GM23338 (cell line): ENCODE data around the gene TRAPPC3L.

ENCODE experiments used
- EZH2 ChIP-seq: fragments of 200-600 bp; sonication (generic); IDR thresholded peaks from one replicate; pipeline ENCODE4 v1.8.0; 2017; ENCODE audit warnings: antibody characterized with exemption, mild to moderate bottlenecking, low read depth; ENCODE audit not compliant: unreplicated experiment
- EZH2phosphoT487 ChIP-seq: fragments of 200-600 bp; sonication (generic); IDR thresholded peaks from one replicate; pipeline ENCODE4 v1.8.1; 2018; ENCODE audit warnings: antibody characterized with exemption; ENCODE audit not compliant: unreplicated experiment
- JUNB ChIP-seq: IDR thresholded peaks from one replicate; pipeline ENCODE4 v1.6.1; 2016; ENCODE audit warnings: antibody characterized with exemption; ENCODE audit not compliant: unreplicated experiment
- POLR2AphosphoS5 ChIP-seq: IDR thresholded peaks from 2 replicates; pipeline ENCODE4 v1.6.1; 2016; ENCODE audit warnings: antibody characterized with exemption, low read depth
- ZNF114 ChIP-seq: fragments of 250-450 bp; sonication (Bioruptor Pico); IDR thresholded peaks from 2 replicates; pipeline ENCODE4 v1.5.0; 2020; ENCODE audit warnings: mild to moderate bottlenecking, moderate library complexity
- ZNF331 ChIP-seq: fragments of 250-450 bp; sonication (Bioruptor Pico); IDR thresholded peaks from 2 replicates; pipeline ENCODE4 v1.5.0; 2020; ENCODE audit warnings: low read depth, mild to moderate bottlenecking, moderate library complexity
- TF ChIP-seq, protein P1 (sequence below), 2 experiments: fragments of 200-600 bp in 1 of 2; sonication (generic) in 1 of 2; conservative IDR thresholded peaks; 2 replicates each; pipeline versions ENCODE4 v1.5.1 to v1.6.1; 2016 to 2017; ENCODE audit warnings: antibody characterized with exemption in 2 of 2, low read depth in 2 of 2, mild to moderate bottlenecking in 2 of 2, moderate library complexity in 1 of 2
- TF ChIP-seq, protein P2 (sequence below): IDR thresholded peaks from one replicate; pipeline ENCODE4 v1.6.1; 2018; ENCODE audit warnings: antibody characterized with exemption; ENCODE audit not compliant: unreplicated experiment

DNA sequence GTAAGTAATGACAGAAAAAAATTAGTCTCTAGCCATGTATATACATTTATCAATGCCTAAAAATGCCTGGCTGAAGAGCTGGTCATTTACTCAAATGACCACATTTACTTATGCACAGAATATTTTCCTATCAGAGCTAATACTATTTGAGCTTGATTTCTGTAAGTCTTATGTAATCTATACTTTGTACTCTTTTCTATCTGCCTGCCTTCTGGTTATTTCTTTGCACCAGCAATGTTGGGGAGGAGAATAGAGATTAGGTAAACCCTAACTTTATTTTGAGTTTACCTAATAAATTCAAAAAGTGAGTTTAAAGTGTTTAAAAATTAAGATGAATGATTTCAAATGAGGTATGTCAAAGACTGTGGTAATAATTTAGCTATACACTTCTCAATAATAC lies 30.3 kb downstream of the TRAPPC3L start:
- TF ChIP-seq, protein P1, sequence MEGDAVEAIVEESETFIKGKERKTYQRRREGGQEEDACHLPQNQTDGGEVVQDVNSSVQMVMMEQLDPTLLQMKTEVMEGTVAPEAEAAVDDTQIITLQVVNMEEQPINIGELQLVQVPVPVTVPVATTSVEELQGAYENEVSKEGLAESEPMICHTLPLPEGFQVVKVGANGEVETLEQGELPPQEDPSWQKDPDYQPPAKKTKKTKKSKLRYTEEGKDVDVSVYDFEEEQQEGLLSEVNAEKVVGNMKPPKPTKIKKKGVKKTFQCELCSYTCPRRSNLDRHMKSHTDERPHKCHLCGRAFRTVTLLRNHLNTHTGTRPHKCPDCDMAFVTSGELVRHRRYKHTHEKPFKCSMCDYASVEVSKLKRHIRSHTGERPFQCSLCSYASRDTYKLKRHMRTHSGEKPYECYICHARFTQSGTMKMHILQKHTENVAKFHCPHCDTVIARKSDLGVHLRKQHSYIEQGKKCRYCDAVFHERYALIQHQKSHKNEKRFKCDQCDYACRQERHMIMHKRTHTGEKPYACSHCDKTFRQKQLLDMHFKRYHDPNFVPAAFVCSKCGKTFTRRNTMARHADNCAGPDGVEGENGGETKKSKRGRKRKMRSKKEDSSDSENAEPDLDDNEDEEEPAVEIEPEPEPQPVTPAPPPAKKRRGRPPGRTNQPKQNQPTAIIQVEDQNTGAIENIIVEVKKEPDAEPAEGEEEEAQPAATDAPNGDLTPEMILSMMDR (conservative IDR thresholded peaks at IDR 0.05; ENCODE audit: low read depth in 2 of 2): no peak
- TF ChIP-seq ZNF331 (CRISPR knock-in tag) (no peak), EZH2 (no peak), POLR2AphosphoS5 (no peak), JUNB (no peak), EZH2phosphoT487 (no peak), ZNF114 (CRISPR knock-in tag) (no peak)
- TF ChIP-seq, protein P2, sequence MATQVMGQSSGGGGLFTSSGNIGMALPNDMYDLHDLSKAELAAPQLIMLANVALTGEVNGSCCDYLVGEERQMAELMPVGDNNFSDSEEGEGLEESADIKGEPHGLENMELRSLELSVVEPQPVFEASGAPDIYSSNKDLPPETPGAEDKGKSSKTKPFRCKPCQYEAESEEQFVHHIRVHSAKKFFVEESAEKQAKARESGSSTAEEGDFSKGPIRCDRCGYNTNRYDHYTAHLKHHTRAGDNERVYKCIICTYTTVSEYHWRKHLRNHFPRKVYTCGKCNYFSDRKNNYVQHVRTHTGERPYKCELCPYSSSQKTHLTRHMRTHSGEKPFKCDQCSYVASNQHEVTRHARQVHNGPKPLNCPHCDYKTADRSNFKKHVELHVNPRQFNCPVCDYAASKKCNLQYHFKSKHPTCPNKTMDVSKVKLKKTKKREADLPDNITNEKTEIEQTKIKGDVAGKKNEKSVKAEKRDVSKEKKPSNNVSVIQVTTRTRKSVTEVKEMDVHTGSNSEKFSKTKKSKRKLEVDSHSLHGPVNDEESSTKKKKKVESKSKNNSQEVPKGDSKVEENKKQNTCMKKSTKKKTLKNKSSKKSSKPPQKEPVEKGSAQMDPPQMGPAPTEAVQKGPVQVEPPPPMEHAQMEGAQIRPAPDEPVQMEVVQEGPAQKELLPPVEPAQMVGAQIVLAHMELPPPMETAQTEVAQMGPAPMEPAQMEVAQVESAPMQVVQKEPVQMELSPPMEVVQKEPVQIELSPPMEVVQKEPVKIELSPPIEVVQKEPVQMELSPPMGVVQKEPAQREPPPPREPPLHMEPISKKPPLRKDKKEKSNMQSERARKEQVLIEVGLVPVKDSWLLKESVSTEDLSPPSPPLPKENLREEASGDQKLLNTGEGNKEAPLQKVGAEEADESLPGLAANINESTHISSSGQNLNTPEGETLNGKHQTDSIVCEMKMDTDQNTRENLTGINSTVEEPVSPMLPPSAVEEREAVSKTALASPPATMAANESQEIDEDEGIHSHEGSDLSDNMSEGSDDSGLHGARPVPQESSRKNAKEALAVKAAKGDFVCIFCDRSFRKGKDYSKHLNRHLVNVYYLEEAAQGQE: no peak
